Muscle layer of colon (tissue), 2 donors: ENCODE measurements around the gene C20orf96.

Experiments used
- H3K27ac ChIP-seq: one replicate; pipeline ENCODE4 v1.7.0; 2013; ENCODE audit warnings: low read depth, mild to moderate bottlenecking, low read length, moderate library complexity
- H3K27me3 ChIP-seq, 2 donors: one replicate each; pipeline ENCODE4 v1.7.0; 2013; ENCODE audit warnings: low read length in 2 of 2, mild to moderate bottlenecking in 2 of 2; ENCODE audit not compliant: insufficient read depth in 2 of 2, control insufficient read depth in 1 of 2
- H3K36me3 ChIP-seq: one replicate; pipeline ENCODE4 v1.7.0; 2013; ENCODE audit warnings: mild to moderate bottlenecking, low read length; ENCODE audit not compliant: insufficient read depth
- H3K4me1 ChIP-seq: one replicate; pipeline ENCODE4 v1.7.0; 2013; ENCODE audit warnings: mild to moderate bottlenecking, low read length; ENCODE audit not compliant: insufficient read depth
- H3K4me3 ChIP-seq, 2 donors: one replicate each; pipeline ENCODE4 v1.7.0; 2013; ENCODE audit warnings: low read length in 2 of 2, low read depth in 1 of 2, mild to moderate bottlenecking in 1 of 2, moderate library complexity in 1 of 2
- H3K9ac ChIP-seq: one replicate; pipeline ENCODE4 v1.7.0; 2013; ENCODE audit warnings: low read length
- H3K9me3 ChIP-seq: one replicate; pipeline ENCODE4 v1.7.0; 2013; ENCODE audit warnings: mild to moderate bottlenecking, low read length
- donor health status: abdominal sarcoma.
- donor health status: Adenocarcinoma of cecum.

The C20orf96 gene

DNA sequence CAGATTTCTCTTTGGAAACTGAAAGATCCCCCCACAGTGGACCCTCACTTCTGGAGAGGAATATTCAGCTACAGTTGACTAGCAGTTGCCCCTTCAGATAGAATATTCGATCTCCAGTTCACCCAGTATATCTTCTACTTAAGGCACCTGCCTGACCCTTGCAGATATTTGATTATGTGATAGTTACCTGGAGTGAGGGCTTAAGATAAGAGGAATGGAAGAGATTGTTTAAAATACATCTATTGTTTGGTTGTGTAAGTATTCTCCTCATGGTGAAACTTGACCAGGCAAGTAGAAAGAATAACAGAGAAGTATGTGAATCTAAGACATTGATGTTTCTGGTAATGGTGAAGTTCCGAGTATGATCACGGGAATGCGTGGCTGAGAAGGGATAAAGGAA, 5.3 kb upstream of the C20orf96 start:
- H3K9ac ChIP-seq = no peak overlapping the region
- no peaks in the 10 kb centered on the region for H3K9me3 ChIP-seq
- no peaks in the 10 kb centered on the region for H3K36me3 ChIP-seq
- no peaks in the 10 kb centered on the region for H3K27me3 ChIP-seq
- H3K27ac ChIP-seq = no peak overlapping the region
- peaks cover 32% of the 10 kb centered on the region for H3K4me1 ChIP-seq
- H3K4me3 ChIP-seq = no peak overlapping the region

DNA sequence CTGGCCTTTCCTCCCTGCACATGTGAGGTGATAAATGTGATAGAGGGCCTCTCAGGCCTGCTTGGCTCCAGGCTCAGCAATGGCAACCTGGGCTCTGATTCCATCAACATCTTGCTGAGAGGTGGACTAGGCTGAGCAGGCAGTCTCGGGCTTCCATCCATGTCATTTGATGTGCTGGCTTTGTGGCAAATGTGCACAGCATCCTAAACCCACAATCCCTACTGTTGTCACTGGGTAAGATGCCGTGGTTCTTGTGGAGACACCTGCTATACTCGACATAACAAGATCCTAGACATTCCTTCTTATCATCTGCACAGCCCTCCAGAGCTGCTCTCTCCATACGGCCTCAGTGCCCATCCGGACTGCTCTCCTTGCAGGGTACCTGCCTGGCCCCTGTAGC, 4.1 kb upstream of the C20orf96 start:
- peaks cover 20% of the 10 kb centered on the region for H3K4me1 ChIP-seq
- no peaks in the 10 kb centered on the region for H3K9me3 ChIP-seq
- no peaks in the 10 kb centered on the region for H3K27me3 ChIP-seq
- no peak overlapping the region for H3K9ac ChIP-seq
- no peaks in the 10 kb centered on the region for H3K36me3 ChIP-seq
- H3K27ac ChIP-seq = no peak overlapping the region
- H3K4me3 ChIP-seq = no peak overlapping the region

DNA sequence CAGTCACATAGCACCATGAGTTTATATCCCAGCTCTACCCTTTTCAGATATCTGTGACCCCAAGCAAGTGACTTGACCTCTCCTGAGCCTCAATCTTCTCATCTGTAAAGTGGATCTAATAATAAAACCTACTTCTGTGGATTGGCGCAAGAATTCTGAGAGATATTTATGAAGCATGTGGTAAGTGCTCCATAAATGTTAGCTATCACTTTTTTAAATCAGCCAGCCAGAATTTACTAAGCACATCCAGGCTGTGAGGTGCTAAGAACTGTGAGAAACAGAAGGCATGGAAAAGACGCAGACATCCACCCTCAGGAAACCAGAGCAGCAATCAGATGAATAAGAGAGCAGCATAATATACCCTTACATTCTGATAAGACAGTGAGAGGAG, 862 bp downstream of the C20orf96 start:
- H3K4me3 ChIP-seq = peak overlapping the region; percentile 81 to 91
- H3K27ac ChIP-seq = peak overlapping the region; percentile 91
- peaks cover 9% of the 10 kb centered on the region for H3K4me1 ChIP-seq
- no peaks in the 10 kb centered on the region for H3K27me3 ChIP-seq
- no peaks in the 10 kb centered on the region for H3K36me3 ChIP-seq
- H3K9ac ChIP-seq = peak overlapping the region; percentile 75
- no peaks in the 10 kb centered on the region for H3K9me3 ChIP-seq

DNA sequence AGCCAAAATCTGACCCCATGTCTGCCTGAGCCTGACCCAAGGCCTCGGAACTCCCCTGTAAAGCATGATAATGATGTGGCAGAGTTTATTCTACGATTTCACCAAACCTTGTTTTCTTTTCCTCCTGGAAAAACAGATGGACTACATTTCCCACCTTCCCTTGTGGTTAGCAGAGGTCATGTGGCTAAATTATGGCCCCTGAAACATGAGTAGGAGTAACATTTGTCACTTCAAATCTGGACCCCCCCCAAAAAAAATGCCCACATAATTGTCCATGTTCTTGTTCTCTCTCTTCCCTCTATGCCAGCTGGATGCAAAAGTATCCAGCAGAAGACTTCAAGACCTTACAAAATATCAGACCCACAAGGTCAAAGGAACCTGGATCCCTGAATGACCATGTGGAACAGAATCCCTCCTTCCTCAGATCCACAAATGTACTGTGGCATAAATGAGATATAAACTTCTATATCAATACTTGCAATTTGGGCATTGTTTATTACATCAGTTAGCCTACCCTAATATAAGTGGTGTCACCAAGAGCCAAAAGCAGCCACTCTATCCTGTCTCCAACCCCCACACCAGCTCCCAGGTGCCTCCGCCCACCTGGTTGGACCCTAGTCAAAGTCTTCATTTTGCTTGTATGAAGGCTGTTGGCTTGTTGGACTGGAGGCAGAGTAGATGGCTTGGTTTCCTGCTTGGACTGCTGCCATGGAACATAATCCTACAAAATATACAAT, 1.4 kb downstream of the C20orf96 start:
- H3K4me1 ChIP-seq = peaks cover 9% of the 10 kb centered on the region
- H3K27ac ChIP-seq = no peak overlapping the region
- H3K27me3 ChIP-seq = no peaks in the 10 kb centered on the region
- H3K9me3 ChIP-seq = no peaks in the 10 kb centered on the region
- no peak overlapping the region for H3K9ac ChIP-seq
- H3K36me3 ChIP-seq = no peaks in the 10 kb centered on the region
- H3K4me3 ChIP-seq = peak overlapping the region in 1 of 2 donors; percentile 91

DNA sequence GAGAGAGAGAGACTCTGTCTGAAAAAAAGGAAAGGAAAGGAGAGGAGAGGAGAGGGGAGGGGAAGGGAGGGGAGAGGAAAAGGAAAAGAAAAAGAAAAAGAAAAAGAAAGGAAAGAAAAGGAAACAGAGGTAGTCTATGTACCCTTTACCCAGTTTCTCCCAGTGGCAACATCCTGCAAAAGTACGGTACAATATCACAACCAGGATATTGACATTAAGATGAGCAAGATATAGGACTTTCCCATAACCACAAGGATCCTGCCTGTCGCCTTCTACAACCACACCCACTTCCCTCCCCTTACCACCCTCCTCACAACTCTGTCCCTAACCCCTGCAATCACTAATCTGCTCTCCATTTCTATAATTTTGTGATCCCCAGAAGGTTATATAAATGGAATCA, 4.0 kb downstream of the C20orf96 start:
- no peak overlapping the region for H3K27ac ChIP-seq
- no peak overlapping the region for H3K9ac ChIP-seq
- peaks cover 7% of the 10 kb centered on the region for H3K4me1 ChIP-seq
- no peak overlapping the region for H3K4me3 ChIP-seq
- H3K27me3 ChIP-seq = no peaks in the 10 kb centered on the region
- H3K9me3 ChIP-seq = no peaks in the 10 kb centered on the region
- no peaks in the 10 kb centered on the region for H3K36me3 ChIP-seq

DNA sequence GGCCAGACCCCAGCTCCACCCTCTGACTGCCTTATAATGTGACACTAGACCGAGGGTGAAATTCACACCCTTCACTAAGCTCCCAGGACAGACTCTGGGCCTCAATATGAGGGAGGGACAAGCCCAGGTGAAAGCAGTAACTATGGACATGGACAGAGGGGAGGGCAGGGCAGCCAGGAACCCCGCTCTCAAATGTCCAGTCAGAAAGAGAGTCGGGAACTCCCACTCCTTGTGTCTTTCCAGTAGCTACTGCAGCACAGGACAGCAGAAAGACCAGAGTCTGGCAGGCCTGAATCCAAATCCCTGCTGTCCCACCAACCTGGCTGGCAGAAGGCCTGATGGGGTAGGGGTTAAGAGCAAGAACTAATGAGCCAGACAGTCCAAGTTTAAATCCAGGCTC, 6.4 kb downstream of the C20orf96 start:
- Histone ChIP-seq H3K9me3 (no peaks in the 10 kb centered on the region), H3K4me1 (no peaks in the 10 kb centered on the region), H3K27me3 (no peaks in the 10 kb centered on the region), H3K4me3 (no peak overlapping the region), H3K27ac (no peak overlapping the region), H3K9ac (no peak overlapping the region), H3K36me3 (no peaks in the 10 kb centered on the region)

DNA sequence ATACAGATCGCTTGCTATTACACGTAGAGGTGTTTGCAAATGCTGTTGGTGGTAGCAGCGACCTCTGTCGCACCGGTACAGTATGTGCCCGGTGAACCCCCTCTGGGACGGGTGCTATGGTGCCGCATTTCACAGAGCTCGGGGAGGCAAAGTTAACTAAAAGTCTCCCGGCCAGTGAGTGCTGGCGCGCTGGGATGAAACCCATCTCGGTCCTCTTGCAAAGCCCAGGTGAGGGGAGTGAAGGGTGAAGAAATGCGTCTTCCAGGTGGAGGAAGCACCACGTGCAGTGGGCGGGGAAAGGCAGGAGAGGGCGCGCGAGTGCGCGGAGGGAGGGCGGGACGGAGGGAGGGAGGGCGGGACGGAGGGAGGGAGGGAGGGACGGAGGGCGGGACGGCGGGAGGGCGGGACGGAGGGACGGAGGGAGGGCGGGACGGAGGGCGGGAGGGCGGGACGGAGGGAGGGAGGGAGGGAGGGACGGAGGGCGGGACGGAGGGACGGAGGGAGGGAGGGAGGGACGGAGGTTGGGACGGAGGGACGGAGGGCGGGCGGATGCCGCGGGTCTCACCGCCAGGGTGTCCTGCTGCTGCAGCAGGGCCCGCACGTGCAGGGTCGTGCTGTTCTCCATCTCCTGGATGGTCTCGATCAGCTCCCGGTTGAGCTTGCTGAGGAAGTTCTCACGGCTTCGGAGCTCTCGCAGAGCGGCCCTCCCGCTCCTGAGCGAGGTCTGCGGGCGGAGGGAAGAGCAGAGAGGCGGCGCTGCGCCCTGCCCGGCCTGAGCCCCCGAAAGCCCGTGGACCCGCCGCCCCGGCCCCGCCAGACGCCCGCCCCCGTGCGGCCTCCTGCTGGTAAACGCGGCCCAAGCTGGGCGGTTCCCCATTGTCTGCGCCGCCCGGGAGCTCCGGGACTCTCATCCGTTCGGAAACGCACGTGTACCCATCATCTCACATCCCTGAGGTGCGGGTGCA, 11.7 kb downstream of the C20orf96 start:
- H3K36me3 ChIP-seq = peaks cover 24% of the 10 kb centered on the region
- H3K4me3 ChIP-seq = no peak overlapping the region
- no peaks in the 10 kb centered on the region for H3K27me3 ChIP-seq
- H3K27ac ChIP-seq = no peak overlapping the region
- no peak overlapping the region for H3K9ac ChIP-seq
- H3K9me3 ChIP-seq = no peaks in the 10 kb centered on the region
- no peaks in the 10 kb centered on the region for H3K4me1 ChIP-seq

DNA sequence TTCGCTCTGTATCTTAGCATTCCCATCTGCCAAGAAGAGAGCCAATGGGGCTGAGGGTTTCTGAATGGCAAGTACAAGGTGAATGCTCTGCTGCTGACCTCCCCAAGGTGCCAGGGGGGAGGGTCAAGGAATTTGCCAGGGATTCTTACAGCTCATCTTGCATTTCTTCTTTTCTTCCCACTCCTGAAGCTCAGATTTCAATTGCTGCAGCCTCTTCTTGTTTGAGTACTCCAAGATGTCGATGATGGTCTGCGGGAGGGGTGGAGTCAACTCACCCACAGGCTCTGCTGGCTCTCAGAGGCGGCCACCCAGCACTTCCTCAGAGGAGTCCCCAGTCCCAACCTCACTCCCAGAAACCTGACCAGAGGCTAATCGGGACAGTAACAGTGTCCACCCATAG, 12.4 kb downstream of the C20orf96 start:
- H3K4me1 ChIP-seq = no peaks in the 10 kb centered on the region
- no peak overlapping the region for H3K9ac ChIP-seq
- H3K27me3 ChIP-seq = no peaks in the 10 kb centered on the region
- peaks cover 24% of the 10 kb centered on the region for H3K36me3 ChIP-seq
- no peak overlapping the region for H3K27ac ChIP-seq
- no peak overlapping the region for H3K4me3 ChIP-seq
- H3K9me3 ChIP-seq = no peaks in the 10 kb centered on the region

DNA sequence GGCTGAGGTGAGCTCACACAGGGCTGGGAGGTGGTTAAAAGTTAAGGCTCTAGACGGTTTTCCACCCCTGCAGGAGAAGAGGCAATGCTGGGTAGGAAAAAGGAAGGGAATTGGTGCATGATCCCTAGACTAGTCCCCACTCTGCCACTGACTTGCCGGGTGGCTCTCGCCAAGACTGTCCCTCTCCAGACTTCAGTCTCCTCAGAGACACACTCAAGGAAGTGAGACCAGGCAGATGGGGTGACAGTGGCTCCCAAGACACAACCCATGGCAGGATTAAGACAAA, 13.1 kb downstream of the C20orf96 start:
- no peak overlapping the region for H3K27ac ChIP-seq
- no peaks in the 10 kb centered on the region for H3K9me3 ChIP-seq
- H3K9ac ChIP-seq = no peak overlapping the region
- no peaks in the 10 kb centered on the region for H3K4me1 ChIP-seq
- H3K27me3 ChIP-seq = no peaks in the 10 kb centered on the region
- no peak overlapping the region for H3K4me3 ChIP-seq
- H3K36me3 ChIP-seq = peaks cover 24% of the 10 kb centered on the region

DNA sequence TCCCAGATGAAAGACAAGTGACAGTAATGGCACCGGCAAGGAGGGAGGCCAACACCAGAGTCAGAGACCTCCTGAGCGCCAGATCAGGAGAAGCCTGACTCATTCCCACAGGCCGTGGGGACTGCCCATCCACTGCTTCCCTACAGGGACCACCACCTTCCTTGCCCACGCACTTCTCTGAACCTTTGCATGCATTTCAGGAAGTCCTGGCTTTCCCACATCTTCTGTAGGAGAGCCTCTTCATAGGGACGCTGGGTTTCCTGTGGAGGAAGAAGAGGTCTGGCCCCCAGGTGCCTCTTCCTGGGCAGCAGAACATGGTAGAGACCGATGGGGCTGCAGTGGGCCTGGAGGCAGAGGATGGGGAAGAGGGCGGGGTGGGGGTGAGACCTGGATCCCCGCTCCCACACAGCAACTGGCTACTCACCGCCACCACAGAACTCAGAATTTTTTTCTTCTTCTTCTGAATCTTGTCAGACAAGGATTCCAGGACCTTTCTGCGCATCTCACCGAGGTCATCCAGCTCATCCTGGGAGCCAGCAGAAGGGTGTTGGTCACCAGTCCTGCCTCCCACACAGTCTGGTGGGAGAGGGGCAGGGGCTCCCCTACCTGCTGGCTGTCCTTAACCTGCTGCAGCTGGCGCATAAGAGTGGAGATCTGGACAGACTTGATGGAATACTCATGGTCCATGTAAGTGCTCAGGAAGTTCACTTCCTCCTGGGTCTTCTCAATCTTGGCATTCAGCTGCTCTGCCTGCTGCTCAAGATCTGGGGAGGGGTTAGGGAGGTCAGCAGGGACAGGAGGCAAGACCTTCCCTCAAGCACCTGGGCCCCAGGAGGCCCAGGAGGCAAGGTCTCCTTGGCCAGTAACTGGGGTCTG, 13.7 kb downstream of the C20orf96 start:
- Histone ChIP-seq H3K36me3 (peaks cover 24% of the 10 kb centered on the region), H3K27ac (no peak overlapping the region), H3K4me3 (no peak overlapping the region), H3K9ac (no peak overlapping the region), H3K9me3 (no peaks in the 10 kb centered on the region), H3K4me1 (no peaks in the 10 kb centered on the region), H3K27me3 (no peaks in the 10 kb centered on the region)

DNA sequence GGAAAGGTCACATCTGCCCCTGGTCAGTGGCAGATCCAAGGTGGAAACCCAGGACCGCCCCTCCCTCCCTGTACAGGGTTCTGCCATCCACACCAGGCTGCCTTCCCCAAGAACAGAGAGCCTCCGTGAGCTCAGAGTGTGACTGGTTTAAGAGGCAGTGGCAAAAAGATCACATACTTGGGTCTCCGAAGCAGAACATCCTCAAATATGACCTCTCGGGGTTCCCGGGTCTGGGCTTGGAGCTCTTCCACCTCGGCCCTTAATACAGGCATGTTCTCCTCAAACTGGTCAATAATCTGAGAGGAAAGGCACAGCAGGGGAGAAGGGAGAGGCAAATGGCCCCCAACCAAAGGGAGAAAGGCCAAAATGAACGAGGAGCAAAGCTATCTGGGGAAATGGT, 14.8 kb downstream of the C20orf96 start:
- peaks cover 24% of the 10 kb centered on the region for H3K36me3 ChIP-seq
- H3K9me3 ChIP-seq = no peaks in the 10 kb centered on the region
- H3K4me3 ChIP-seq = no peak overlapping the region
- H3K27me3 ChIP-seq = no peaks in the 10 kb centered on the region
- no peak overlapping the region for H3K9ac ChIP-seq
- H3K4me1 ChIP-seq = no peaks in the 10 kb centered on the region
- no peak overlapping the region for H3K27ac ChIP-seq
